ENCODE measurements around the gene ALCAM. TPM values are rescaled to one million over a fixed set of nuclear protein-coding genes. Genes with fewer than 3 reads are reported as not detected.

ALCAM gene
- total RNA-seq, 4 donors from 2014 or later, result 9.4 to 25.9 (median 16.6) TPM

DNA sequence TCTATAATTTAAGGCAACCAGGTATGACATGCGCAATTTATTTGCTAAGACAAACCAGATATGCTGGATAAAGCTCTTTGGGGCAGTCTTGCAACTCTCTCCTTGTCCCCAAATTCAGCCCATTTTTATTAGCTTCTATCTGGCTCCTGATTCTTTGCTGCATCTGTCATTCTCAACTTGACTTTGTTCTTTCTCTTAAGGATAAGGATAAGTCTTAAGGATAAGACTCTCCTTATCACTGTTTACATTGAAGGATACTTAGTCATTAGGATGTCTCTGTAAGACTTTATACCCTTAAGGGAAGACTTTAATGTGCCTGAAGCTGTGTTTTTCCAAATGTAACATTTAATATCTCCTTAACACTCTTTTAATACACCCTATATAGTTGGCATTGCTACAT, 49.2 kb downstream of the ALCAM start:
- Histone ChIP-seq H3K27me3 (no peaks in the 10 kb centered on the region), H3K4me1 (no peaks in the 10 kb centered on the region), H3K4me3 (no peak overlapping the region), H3K9me3 (no peaks in the 10 kb centered on the region), H3K36me3 (no peaks in the 10 kb centered on the region), H3K27ac (no peak overlapping the region)
- DNase-seq, result no peak
- TF ChIP-seq EP300 (IDR thresholded peaks at IDR 0.05; ENCODE audit: low read depth), result no peak
- no peak for TF ChIP-seq POLR2A (IDR thresholded peaks at IDR 0.05)
- TF ChIP-seq, protein P1, sequence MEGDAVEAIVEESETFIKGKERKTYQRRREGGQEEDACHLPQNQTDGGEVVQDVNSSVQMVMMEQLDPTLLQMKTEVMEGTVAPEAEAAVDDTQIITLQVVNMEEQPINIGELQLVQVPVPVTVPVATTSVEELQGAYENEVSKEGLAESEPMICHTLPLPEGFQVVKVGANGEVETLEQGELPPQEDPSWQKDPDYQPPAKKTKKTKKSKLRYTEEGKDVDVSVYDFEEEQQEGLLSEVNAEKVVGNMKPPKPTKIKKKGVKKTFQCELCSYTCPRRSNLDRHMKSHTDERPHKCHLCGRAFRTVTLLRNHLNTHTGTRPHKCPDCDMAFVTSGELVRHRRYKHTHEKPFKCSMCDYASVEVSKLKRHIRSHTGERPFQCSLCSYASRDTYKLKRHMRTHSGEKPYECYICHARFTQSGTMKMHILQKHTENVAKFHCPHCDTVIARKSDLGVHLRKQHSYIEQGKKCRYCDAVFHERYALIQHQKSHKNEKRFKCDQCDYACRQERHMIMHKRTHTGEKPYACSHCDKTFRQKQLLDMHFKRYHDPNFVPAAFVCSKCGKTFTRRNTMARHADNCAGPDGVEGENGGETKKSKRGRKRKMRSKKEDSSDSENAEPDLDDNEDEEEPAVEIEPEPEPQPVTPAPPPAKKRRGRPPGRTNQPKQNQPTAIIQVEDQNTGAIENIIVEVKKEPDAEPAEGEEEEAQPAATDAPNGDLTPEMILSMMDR (IDR thresholded peaks at IDR 0.05), result no peak
- no peak for TF ChIP-seq POLR2AphosphoS5 (IDR thresholded peaks at IDR 0.05)
- WGBS, 2 donors (ENCODE audit: low coverage in 1 of 2), result 92 to 94% methylated on average over 1 of the region's 1 CpG
- intact Hi-C loops (cut with DNase I; ENCODE audit: low total_unique reads), result no loop called here
- in situ Hi-C loops (cut with MboI; ENCODE audit: low pct_ligation_motif_present in 1 of 4, low pct_unique_long_range_greater_than_20kb in 1 of 4, low sequenced_read_pairs in 3 of 4), result no loop called here

DNA sequence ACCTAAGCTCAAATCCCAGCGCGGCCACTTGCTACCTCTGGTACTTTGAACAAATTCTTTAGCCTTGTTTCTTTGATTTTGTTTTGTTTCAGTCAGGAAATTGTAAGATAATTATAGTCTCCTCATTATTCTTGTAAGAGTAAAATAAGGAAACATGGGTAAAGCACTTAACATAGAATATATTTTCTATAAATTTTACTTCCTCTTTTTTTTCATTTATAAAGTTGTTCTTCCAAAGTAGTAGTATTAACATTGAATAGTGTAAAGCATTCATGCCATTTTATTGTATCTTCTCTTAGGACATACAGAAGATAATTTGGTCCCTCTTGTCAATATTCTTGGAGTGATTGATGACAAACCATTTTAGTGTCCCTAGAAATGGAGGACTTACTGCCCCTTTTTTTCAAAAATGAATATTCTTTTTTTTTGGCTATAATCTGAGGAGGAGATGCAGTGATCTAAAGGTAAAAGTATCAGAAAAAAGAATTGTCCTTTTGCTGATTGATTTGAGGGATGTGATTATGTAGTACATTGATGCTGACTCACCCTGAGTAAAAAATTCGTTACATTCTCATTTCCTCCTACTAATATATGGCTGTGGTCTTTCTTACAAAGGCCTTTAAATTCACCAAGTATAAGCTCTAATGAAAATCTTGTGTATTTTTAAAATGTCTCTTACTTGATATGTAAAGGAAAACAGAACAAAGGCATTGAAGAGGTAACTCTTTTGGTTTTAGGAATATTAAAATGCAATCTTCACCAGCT, 51.0 kb downstream of the ALCAM start:
- Histone ChIP-seq H3K9me3 (no peaks in the 10 kb centered on the region), H3K27ac (no peak overlapping the region), H3K4me3 (no peak overlapping the region), H3K4me1 (no peaks in the 10 kb centered on the region), H3K27me3 (no peaks in the 10 kb centered on the region), H3K36me3 (no peaks in the 10 kb centered on the region)
- 73 to 79% methylated on average over 3 of the region's 3 CpGs for WGBS, 2 donors (ENCODE audit: low coverage in 1 of 2)
- DNase-seq, result no peak
- in situ Hi-C loops (cut with MboI; ENCODE audit: low pct_ligation_motif_present in 1 of 4, low pct_unique_long_range_greater_than_20kb in 1 of 4, low sequenced_read_pairs in 3 of 4) (no loop called here), intact Hi-C loops (cut with DNase I; ENCODE audit: low total_unique reads) (no loop called here)
- TF ChIP-seq, protein P1 (IDR thresholded peaks at IDR 0.05), result no peak
- no peak for TF ChIP-seq EP300 (IDR thresholded peaks at IDR 0.05; ENCODE audit: low read depth)
- no peak for TF ChIP-seq POLR2AphosphoS5 (IDR thresholded peaks at IDR 0.05)
- no peak for TF ChIP-seq POLR2A (IDR thresholded peaks at IDR 0.05)

DNA sequence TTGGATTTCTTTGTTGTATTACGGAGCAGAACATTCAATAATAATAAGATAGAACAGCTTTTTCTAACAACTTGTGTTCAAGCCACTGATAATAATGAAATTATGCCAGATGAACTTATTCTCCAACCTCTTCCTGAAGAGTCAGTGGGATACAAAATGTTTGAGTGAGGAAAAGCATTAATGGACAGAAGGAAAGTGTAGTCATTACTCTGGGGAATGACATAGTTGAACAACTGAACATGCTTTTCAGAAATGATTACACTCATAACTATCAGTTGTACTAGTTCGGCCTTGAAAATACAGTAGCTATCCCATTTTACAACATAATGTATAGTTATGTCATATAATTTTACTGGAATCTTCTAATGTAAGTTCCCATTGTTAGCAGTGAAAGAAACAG, 55.9 kb downstream of the ALCAM start:
- intact Hi-C loops (cut with DNase I; ENCODE audit: low total_unique reads), result no loop called here
- Histone ChIP-seq H3K4me3 (no peak overlapping the region), H3K9me3 (no peaks in the 10 kb centered on the region), H3K27ac (no peak overlapping the region), H3K27me3 (no peaks in the 10 kb centered on the region), H3K4me1 (no peaks in the 10 kb centered on the region), H3K36me3 (no peaks in the 10 kb centered on the region)
- TF ChIP-seq EP300 (IDR thresholded peaks at IDR 0.05; ENCODE audit: low read depth), result no peak
- WGBS, 2 donors (ENCODE audit: low coverage in 1 of 2), result 74 to 89% methylated on average over 2 of the region's 2 CpGs
- DNase-seq, result no peak
- in situ Hi-C loops (cut with MboI; ENCODE audit: low pct_ligation_motif_present in 1 of 4, low pct_unique_long_range_greater_than_20kb in 1 of 4, low sequenced_read_pairs in 3 of 4), result no loop called here

DNA sequence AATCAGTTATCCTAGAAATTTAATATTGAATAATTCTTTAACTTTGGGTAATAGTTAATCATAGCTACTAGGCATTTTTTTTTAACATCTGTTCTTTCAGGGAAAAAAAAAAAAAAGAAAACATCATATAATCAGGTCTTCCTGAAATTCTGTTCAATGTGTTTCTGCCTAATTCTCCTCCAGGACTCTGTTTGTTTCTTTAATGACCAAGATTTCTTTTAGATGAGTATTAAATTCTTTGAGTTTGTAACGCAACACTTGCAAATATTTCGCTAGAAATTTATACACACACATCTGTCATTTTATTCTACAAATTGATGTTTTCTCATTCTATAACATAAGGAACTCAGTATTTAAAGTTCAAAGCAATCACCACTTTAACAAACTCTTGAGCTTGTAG, 56.7 kb downstream of the ALCAM start:
- intact Hi-C loops (cut with DNase I; ENCODE audit: low total_unique reads) (no loop called here), in situ Hi-C loops (cut with MboI; ENCODE audit: low pct_ligation_motif_present in 1 of 4, low pct_unique_long_range_greater_than_20kb in 1 of 4, low sequenced_read_pairs in 3 of 4) (no loop called here)
- H3K4me3 ChIP-seq, result no peak overlapping the region
- H3K4me1 ChIP-seq, result no peaks in the 10 kb centered on the region
- DNase-seq, result no peak
- no peaks in the 10 kb centered on the region for H3K27me3 ChIP-seq
- TF ChIP-seq POLR2AphosphoS5 (IDR thresholded peaks at IDR 0.05) (no peak), EP300 (IDR thresholded peaks at IDR 0.05; ENCODE audit: low read depth) (no peak), POLR2A (IDR thresholded peaks at IDR 0.05) (no peak)
- TF ChIP-seq, protein P1 (IDR thresholded peaks at IDR 0.05), result no peak
- H3K36me3 ChIP-seq, result no peaks in the 10 kb centered on the region
- WGBS, 2 donors (ENCODE audit: low coverage in 1 of 2), result 84 to 94% methylated on average over 2 of the region's 2 CpGs
- no peak overlapping the region for H3K27ac ChIP-seq
- H3K9me3 ChIP-seq, result no peaks in the 10 kb centered on the region

Measured in transverse colon (tissue), 4 donors.